HG02610 (cell line): ENCODE results near the gene TCF7L2.
"Not testable (repeated sequence)": the region's sequence is repeated elsewhere in the genome, so short reads cannot be mapped to it uniquely, and the experiment has no call there.

Experiments used
- ATAC-seq: cut with Tn5 transposase; IDR thresholded peaks from one replicate; pipeline ENCODE4 v1.9.1; 2021; ENCODE audit warnings: mild to moderate bottlenecking, moderate library complexity; ENCODE audit not compliant: unreplicated experiment

TCF7L2 gene

GRCh38 chr10:113089551-113089950, 139.5 kb downstream of the TCF7L2 start:
- ATAC-seq = no peak

- ATAC-seq = no peak
These were observed 141.9 kb downstream of the TCF7L2 start for GRCh38 chr10:113091920-113092319.

- peak; percentile 61 for ATAC-seq
These were observed 143.4 kb downstream of the TCF7L2 start for GRCh38 chr10:113093188-113094113.

GRCh38 chr10:113094114-113094486, 144.1 kb downstream of the TCF7L2 start:
- peak; percentile 69 for ATAC-seq

- ATAC-seq = no peak
These were observed 145.5 kb downstream of the TCF7L2 start for GRCh38 chr10:113095419-113096127.

GRCh38 chr10:113096128-113096996, 146.3 kb downstream of the TCF7L2 start:
- ATAC-seq = no peak

GRCh38 chr10:113097036-113097435, 147.0 kb downstream of the TCF7L2 start:
- ATAC-seq = no peak

GRCh38 chr10:113099431-113100183, 149.6 kb downstream of the TCF7L2 start:
- no peak for ATAC-seq

- ATAC-seq = no peak
These were observed 150.2 kb downstream of the TCF7L2 start for GRCh38 chr10:113100281-113100680.

GRCh38 chr10:113103131-113103840, 153.2 kb downstream of the TCF7L2 start:
- ATAC-seq = no peak

- no peak for ATAC-seq
These were observed 154.0 kb downstream of the TCF7L2 start for GRCh38 chr10:113104047-113104446.

GRCh38 chr10:113108194-113108835, 158.3 kb downstream of the TCF7L2 start:
- ATAC-seq = no peak

- no peak for ATAC-seq
These were observed 158.9 kb downstream of the TCF7L2 start for GRCh38 chr10:113108948-113109347.

GRCh38 chr10:113109482-113109881, 159.4 kb downstream of the TCF7L2 start:
- ATAC-seq = not testable (repeated sequence)

- ATAC-seq = no peak
These were observed 161.2 kb downstream of the TCF7L2 start for GRCh38 chr10:113111260-113111659.

- no peak for ATAC-seq
These were observed 162.1 kb downstream of the TCF7L2 start for GRCh38 chr10:113111900-113112853.

- ATAC-seq = no peak
These were observed 163.2 kb downstream of the TCF7L2 start for GRCh38 chr10:113113241-113113640.

- ATAC-seq = no peak
These were observed 163.9 kb downstream of the TCF7L2 start for GRCh38 chr10:113113918-113114317.
